GM19397 (cell line): Measurements from ENCODE around the gene PEDS1.
A peak's percentile ranks its signal among the peaks of the same experiment; 100 is the strongest.
"Not testable (repeated sequence)": the region's sequence is repeated elsewhere in the genome, so short reads cannot be mapped to it uniquely, and the experiment has no call there.

Source experiments
- ATAC-seq: cut with Tn5 transposase; IDR thresholded peaks from one replicate; pipeline ENCODE4 v1.9.1; 2021; ENCODE audit warnings: mild to moderate bottlenecking, moderate library complexity; ENCODE audit not compliant: unreplicated experiment

PEDS1 gene

DNA sequence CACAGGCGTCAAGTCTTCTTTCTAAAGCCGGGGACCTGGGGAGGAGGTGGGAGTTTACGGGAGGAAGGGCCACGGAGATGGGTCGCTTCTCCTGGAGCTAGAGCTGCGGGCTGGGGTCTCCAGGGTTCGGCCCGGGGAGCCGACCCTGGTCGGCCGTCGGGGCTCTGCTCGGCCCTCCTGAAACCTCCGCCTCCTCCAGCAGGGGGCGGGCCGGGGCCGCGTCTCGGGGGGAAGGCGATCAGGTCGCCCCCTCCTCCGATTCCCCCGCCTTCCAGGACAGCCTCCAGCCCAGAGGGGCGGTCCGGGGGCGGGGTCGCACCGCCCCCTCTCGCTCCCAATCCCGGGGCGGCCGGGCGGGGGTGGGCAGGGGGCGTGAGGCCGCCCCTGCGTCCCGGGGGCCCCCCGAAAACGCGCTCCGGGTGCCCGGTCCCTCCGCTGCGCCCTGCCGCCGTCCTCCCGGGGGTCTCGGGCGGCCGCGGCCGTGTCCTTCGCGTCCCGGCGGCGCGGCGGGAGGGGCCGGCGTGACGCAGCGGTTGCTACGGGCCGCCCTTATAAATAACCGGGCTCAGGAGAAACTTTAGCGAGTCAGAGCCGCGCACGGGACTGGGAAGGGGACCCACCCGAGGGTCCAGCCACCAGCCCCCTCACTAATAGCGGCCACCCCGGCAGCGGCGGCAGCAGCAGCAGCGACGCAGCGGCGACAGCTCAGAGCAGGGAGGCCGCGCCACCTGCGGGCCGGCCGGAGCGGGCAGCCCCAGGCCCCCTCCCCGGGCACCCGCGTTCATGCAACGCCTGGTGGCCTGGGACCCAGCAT, 36.9 kb upstream of the PEDS1 start, which contains the start of gene CEBPB:
Gene CEBPB, plus strand, starts transcription at position 580 of the 814 bp plus-strand sequence. Its CDS starts 204 bp downstream, at position 784.
- no peak for ATAC-seq

GRCh38 chr20:50189681-50190250, 36.2 kb upstream of the PEDS1 start:
- no peak for ATAC-seq

GRCh38 chr20:50188879-50189680, 35.6 kb upstream of the PEDS1 start:
- no peak for ATAC-seq

GRCh38 chr20:50188287-50188688, 34.8 kb upstream of the PEDS1 start:
- no peak for ATAC-seq

- no peak for ATAC-seq
These were observed 34.0 kb upstream of the PEDS1 start for GRCh38 chr20:50187403-50188051.

DNA sequence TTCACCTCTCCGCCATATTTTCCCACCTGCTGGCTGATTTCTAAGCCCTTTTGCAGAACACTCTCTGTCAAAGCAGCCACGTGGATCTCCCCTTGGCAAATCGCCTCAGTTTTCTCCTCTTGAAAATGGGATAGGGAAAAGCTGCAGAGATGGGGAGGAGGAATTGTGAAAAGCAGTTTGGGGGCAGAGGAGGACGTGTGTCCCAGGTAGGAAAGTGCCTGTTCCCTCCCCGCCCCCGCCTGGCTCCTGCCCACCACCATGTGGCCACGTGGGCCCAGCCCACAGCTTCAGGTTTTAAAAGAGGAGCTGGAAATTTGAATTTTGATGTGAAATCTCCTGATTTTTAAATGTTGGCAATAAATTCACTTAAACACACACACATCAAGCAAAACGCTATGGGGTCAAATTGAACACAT, 33.5 kb upstream of the PEDS1 start:
- no peak for ATAC-seq

DNA sequence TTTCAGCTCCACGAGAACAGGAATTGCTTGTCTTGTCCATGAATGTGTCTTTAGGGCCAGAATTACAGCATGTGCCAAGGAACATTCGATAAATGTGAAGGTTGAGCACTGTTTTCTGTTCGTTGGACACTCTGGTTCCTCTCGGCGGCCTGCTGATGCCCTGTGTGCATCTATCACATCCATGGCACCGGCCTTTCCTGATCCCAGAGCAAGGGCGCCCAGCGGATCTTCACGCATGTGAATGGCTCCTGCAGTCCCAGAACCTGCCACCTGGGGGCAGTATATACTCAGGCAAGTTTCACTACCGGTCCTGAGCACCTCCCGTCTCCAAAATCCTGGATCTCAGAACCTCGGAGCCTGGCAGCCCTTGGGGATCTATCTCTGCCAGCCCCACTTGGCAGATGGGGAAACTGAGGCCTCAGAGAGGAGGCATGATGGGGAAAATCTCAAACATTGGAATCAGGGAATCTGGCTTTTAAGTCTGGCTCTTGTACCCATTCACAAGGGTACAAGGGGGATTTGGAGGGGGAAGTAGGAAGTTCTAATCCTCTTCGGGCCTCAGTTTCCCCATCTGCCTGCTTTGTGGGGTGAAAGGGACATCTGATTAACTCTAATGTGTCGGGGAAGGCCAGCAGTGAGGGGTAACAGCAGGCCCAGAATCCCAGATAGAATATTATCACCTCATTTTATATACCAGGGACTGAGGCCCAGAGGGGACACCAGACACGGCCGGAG, 32.8 kb upstream of the PEDS1 start:
- ATAC-seq = no peak

GRCh38 chr20:50185426-50185825, 31.9 kb upstream of the PEDS1 start:
- no peak for ATAC-seq

GRCh38 chr20:50182346-50182745, 28.8 kb upstream of the PEDS1 start:
- no peak for ATAC-seq

- no peak for ATAC-seq
These were observed 27.8 kb upstream of the PEDS1 start for GRCh38 chr20:50181344-50181743.

DNA sequence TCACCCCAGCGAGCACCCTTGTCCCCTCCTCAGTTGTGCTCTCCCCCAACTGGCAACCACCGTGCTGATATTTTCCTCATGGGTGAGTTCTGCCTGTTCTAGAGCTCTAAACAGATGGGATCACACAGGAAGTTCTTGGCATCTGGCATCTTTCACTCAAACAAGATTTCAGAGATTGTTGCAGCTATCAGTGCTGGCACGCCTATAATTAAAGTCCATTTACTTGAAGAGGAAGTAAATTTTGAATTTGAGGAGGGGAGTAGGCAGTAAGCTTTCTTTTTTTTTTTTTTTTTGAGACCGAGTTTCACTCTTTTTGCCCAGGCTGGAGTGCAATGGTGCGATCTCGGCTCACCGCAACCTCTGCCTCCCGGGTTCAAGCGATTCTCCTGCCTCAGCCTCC, 25.1 kb upstream of the PEDS1 start:
- ATAC-seq = not testable (repeated sequence)

GRCh38 chr20:50175938-50176933, 22.7 kb upstream of the PEDS1 start:
- no peak for ATAC-seq

DNA sequence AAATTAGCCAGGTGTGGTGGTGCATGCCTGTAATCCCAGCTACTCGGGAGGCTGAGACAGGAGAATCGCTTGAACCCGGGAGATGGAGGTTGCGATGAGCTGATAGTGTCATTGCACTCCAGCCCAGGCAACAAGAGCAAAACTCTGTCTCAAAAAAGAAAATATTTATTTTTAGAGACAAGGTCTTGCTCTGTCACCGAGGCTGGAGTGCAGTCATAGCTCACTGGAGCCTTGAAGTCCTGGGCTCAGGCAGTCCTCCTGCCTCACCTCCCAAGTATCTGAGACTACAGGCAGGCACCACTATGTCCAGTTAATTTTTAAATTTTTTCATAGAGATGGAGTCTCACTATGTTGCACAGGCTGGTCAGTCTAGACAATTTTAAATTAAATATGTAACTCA, 20.9 kb upstream of the PEDS1 start:
- no peak for ATAC-seq

DNA sequence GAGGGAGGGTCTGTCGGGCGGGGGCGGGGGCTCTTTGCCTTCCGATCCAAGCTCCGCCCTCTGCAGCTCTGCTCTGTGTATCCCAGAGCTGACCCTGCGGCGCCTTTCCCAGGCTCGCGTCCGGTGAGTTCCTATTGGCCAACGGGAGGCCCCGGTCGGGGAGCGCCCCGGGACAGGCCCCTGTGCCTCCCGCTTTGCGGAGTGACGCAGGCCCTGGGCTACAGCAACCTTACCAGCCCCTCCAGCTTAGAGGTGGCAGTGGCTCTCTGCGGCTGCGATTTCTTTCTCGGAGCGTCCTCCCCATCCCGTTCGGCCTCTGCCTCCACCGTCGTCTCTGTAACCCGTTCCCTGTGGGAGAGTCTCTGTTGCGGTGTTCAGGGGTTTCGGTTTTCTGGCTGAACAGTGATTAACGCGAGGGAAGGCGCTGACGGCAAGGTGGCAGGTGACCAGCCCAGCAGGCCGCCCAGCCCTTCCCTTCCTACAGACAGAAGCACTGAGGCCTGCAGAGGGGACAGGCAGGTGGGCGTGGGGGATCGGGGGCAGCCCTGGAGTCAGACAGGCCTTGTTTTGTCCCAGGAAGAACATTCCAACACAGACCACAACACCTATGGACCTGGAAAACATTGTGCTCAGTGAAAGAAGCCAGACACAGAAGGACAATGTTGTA, 19.0 kb upstream of the PEDS1 start:
- ATAC-seq = no peak

- no peak for ATAC-seq
These were observed 17.2 kb upstream of the PEDS1 start for GRCh38 chr20:50170549-50171220.

- no peak for ATAC-seq
These were observed 15.9 kb upstream of the PEDS1 start for GRCh38 chr20:50169329-50169823.

GRCh38 chr20:50165684-50166554, 12.4 kb upstream of the PEDS1 start:
- ATAC-seq = peak; percentile 84
